Adrenal gland (tissue), 12 donors: Measurements from ENCODE around the gene TMEM167B. TPM values are rescaled to one million over a fixed set of nuclear protein-coding genes. Genes with fewer than 3 reads are reported as not detected.

Experiments
- DNase-seq, 7 donors: peaks; one replicate each; pipeline ENCODE4 v3.0.0-alpha.2; 2019 to 2020
- H3K27ac ChIP-seq, 5 donors: fragments of 200-600 bp; sonication (generic) in 4 of 5; 1 replicate in 3 of 5; 2 replicates in 2 of 5; pipeline versions ENCODE4 v1.5.1 to v1.8.0; 2016 to 2020; ENCODE audit warnings: mild to moderate bottlenecking in 1 of 5
- H3K27me3 ChIP-seq: fragments of 200-600 bp; 2 replicates; pipeline ENCODE4 v1.8.0; 2021
- H3K36me3 ChIP-seq, 2 donors: fragments of 200-600 bp; replicated peaks in 1 of 2; 1 replicate in 1 of 2; 2 replicates in 1 of 2; pipeline versions ENCODE4 v1.5.1 to v1.8.0; 2018 to 2022
- H3K4me1 ChIP-seq, 2 donors: fragments of 200-600 bp; replicated peaks in 1 of 2; 1 replicate in 1 of 2; 2 replicates in 1 of 2; pipeline versions ENCODE4 v1.5.1 to v1.8.0; 2018 to 2021
- H3K4me3 ChIP-seq, 4 donors: fragments of 200-600 bp; sonication (generic) in 3 of 4; one replicate each; pipeline ENCODE4 v1.5.1; 2016 to 2018
- H3K9me3 ChIP-seq, 3 donors: fragments of 200-600 bp; sonication (generic) in 1 of 3; replicated peaks in 1 of 3; 1 replicate in 2 of 3; 2 replicates in 1 of 3; pipeline versions ENCODE4 v1.5.1 to v1.8.0; 2016 to 2021
- POLR2A ChIP-seq, 2 donors: fragments of 450-650 bp; IDR thresholded peaks; one replicate each; pipeline ENCODE4 v1.6.1; 2017; ENCODE audit warnings: antibody characterized with exemption in 2 of 2, mild to moderate bottlenecking in 2 of 2, moderate library complexity in 1 of 2
- WGBS, 4 donors: extraction: QIAGEN DNeasy Blood & Tissue Kit in 2 of 4; methylation state at CpG; one replicate each; pipeline versions ENCODE4 v1.1.5 to v1.1.7; 2013 to 2017; 5-methylcytosine and 5-hydroxymethylcytosine counted together
- intact Hi-C, 2 donors: fragments of 100-400 bp; cut with DNase I; formaldehyde crosslinking; loops; one replicate each; pipeline versions ENCODE4 v1.14.1 to v1.15.0; 2022 to 2023
- polyA plus RNA-seq, 3 donors: library from polyadenylated mRNA; stranded (reverse); fragments of 200-250 nt in 2 of 3; fragments of 350-450 nt in 1 of 3; fragmentation: Illumina TruSeq in 1 of 3; extraction: RNeasy Lipid Tissue Mini Kit (QIAGEN cat#74804) in 1 of 3; gene quantifications; one replicate each; pipeline ENCODE4 v1.2.3, GENCODE V29; 2013 to 2014
- total RNA-seq, 9 donors: library from RNA; depleted of rRNA in 4 of 9; stranded (reverse); fragments of >200 nt in 4 of 9; fragments of 120-200 nt in 1 of 9; fragmentation: NEBNext Ultra II Directional in 1 of 9; extraction: Animal tissue kit (Norgen Biotek cat#: 25700) in 1 of 9; gene quantifications; one replicate each; pipeline versions ENCODE4 v1.1.0 to v1.2.4, GENCODE V29; 2013 to 2023
- TF ChIP-seq, protein P1 (sequence below), 6 experiments: fragments of 450-650 bp in 4 of 6; fragments of 200-600 bp in 2 of 6; sonication (generic) in 1 of 6; IDR thresholded peaks; 1 replicate in 5 of 6; 2 replicates in 1 of 6; pipeline versions ENCODE4 v1.5.1 to v1.8.0; 2016 to 2021; ENCODE audit warnings: antibody characterized with exemption in 6 of 6, mild to moderate bottlenecking in 2 of 6, moderate library complexity in 1 of 6
- donor health status: healthy with polysubstance abuse.
- donor health status: Bipolar disorder and iron deficiency.
- donor health status: DM: yes; HTN: yes; CAD: no.
- donor health status: DM: no; HTN: no; CAD: no.
- donor health status: DM: no; HTN: no; CAD: no.
- donor health status: DM: yes; HTN: yes; CAD: no.

The TMEM167B gene
- total and polyA plus RNA-seq, 12 donors = 14.2 to 106 (median 50.5) TPM

DNA sequence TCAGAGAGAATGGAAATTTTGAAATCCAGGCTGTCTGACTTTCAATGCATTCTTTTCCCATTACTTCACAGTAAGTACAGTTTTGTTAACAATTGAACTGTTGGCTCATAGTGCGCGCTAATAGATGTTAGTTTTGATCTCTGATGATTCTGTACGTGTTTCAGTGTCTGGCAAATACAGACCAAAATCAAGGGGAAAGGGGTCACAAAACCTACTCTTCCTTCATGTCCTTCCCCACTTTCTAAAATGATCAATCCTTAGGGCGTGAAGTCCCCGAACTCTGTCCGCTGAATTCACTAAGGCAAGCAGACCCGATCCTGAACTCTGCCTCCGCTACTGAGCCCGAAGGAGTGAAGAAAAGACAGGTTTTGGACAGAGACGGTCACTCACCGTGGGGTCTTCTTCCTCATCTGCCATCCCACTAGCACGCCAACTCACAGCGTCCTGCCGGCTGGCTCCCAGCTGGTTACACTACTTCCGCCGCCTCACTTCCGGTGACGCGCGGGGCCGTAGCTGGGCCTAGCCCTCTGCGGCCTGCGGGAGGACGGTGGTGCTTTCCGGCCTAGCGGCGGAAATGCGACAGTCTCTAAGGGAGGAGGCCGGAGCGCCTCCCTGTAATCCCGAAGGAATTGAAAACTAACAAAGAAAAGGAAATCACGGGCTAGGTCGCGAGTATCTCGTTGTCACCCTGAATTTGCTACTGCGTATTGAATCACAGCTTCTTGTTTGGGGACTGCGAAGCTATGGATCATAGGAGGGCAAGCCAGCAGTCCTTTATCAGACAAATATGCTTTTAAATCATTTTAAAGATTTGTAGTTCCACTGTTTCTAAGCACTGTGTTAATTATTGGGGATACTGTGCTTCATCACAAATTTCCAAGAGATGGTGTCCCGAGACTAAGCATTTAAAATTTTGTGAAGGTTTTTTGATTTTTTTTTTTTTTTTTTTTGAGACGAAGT lies 14.8 kb upstream of the TMEM167B start, which contains the start of gene TAF13:
TAF13 (minus strand) TSS at position 473 of the 960 bp plus-strand sequence; CDS start at position 417, 56 bp downstream.
- 4 to 5% (median 5%) methylated on average over 34 to 39 of the region's 39 CpGs for WGBS, 4 donors
- TF ChIP-seq, protein P1, sequence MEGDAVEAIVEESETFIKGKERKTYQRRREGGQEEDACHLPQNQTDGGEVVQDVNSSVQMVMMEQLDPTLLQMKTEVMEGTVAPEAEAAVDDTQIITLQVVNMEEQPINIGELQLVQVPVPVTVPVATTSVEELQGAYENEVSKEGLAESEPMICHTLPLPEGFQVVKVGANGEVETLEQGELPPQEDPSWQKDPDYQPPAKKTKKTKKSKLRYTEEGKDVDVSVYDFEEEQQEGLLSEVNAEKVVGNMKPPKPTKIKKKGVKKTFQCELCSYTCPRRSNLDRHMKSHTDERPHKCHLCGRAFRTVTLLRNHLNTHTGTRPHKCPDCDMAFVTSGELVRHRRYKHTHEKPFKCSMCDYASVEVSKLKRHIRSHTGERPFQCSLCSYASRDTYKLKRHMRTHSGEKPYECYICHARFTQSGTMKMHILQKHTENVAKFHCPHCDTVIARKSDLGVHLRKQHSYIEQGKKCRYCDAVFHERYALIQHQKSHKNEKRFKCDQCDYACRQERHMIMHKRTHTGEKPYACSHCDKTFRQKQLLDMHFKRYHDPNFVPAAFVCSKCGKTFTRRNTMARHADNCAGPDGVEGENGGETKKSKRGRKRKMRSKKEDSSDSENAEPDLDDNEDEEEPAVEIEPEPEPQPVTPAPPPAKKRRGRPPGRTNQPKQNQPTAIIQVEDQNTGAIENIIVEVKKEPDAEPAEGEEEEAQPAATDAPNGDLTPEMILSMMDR (IDR thresholded peaks at IDR 0.05) = peak in 5 of 6 experiments; percentile 27 to 68 (median 47)
- TF ChIP-seq POLR2A (IDR thresholded peaks at IDR 0.05) = peak; percentile 89 to 95
- Histone ChIP-seq H3K4me1 (peaks cover 10 to 11% of the 10 kb centered on the region in 2 donors), H3K36me3 (peaks cover 0 to 3% of the 10 kb centered on the region in 2 donors), H3K9me3 (no peaks in the 10 kb centered on the region), H3K27me3 (no peaks in the 10 kb centered on the region), H3K4me3 (peak within 1 kb of the TSS in 3 of 4 donors; percentile 30 to 64 (median 58)), H3K27ac (peak within 1 kb of the TSS; percentile 55 to 96 (median 87))
- DNase-seq = peak; percentile 94 to 97 (median 95)
- intact Hi-C loops = no loop called here

DNA sequence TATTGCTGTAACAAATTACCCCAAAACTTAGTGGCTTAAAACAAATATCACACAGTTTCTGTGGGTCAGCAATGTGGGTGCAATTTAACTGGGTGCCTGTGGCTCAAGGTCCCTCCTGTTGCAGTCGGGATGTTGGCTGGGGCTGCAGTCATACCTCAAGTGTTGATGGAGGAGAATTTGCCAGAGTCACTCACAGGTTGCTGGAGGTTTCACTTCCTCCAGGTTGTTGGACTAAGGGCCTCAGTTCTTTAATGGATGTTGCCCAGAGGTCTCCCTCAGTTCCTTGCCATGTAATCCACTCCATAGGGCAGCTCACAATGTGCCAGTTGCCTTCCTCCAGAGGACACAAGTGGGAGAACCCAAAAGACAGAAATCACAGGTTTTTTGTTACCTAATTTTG lies 12.2 kb upstream of the TMEM167B start:
- 61 to 81% (median 65%) methylated on average over 1 of the region's 1 CpG for WGBS, 4 donors

DNA sequence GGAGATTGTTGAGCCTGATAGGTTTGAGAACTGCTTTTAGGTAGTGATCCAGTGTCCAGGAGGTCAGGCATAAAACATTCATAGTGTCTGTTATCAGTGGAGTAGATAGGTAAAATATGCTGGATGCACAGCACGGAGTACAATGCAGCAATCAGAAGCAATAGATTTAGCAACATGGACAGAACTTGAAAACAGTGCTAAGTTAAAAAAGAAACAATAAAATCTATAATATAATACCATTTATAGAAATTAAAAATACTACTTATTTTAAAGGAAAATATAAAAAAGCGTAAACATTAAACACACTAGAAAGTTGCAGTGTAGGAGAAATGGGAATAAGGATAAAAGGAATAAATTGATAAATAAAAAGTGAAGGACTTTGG lies 11.3 kb upstream of the TMEM167B start:
- Histone ChIP-seq H3K9me3 (no peaks in the 10 kb centered on the region), H3K27me3 (no peaks in the 10 kb centered on the region), H3K4me3 (no peak overlapping the region), H3K36me3 (no peaks in the 10 kb centered on the region), H3K4me1 (peaks cover 10 to 11% of the 10 kb centered on the region in 2 donors), H3K27ac (no peak overlapping the region)
- 84 to 94% (median 93%) methylated on average over 2 of the region's 2 CpGs for whole genome bisulfite sequencing, 4 donors
- intact Hi-C loops = no loop called here
- no peak for DNase-seq
- TF ChIP-seq, protein P1 (IDR thresholded peaks at IDR 0.05) = no peak
- TF ChIP-seq POLR2A (IDR thresholded peaks at IDR 0.05) = no peak

More for the DNA sequence above, 12.2 kb upstream of the TMEM167B start:
- no peak for DNase-seq
- Histone ChIP-seq H3K9me3 (no peaks in the 10 kb centered on the region), H3K27me3 (no peaks in the 10 kb centered on the region), H3K27ac (no peak overlapping the region), H3K4me1 (peaks cover 10 to 11% of the 10 kb centered on the region in 2 donors), H3K4me3 (no peak overlapping the region), H3K36me3 (no peaks in the 10 kb centered on the region)
- intact Hi-C loops = no loop called here
- TF ChIP-seq, protein P1 (IDR thresholded peaks at IDR 0.05) = no peak
- TF ChIP-seq POLR2A (IDR thresholded peaks at IDR 0.05) = no peak

DNA sequence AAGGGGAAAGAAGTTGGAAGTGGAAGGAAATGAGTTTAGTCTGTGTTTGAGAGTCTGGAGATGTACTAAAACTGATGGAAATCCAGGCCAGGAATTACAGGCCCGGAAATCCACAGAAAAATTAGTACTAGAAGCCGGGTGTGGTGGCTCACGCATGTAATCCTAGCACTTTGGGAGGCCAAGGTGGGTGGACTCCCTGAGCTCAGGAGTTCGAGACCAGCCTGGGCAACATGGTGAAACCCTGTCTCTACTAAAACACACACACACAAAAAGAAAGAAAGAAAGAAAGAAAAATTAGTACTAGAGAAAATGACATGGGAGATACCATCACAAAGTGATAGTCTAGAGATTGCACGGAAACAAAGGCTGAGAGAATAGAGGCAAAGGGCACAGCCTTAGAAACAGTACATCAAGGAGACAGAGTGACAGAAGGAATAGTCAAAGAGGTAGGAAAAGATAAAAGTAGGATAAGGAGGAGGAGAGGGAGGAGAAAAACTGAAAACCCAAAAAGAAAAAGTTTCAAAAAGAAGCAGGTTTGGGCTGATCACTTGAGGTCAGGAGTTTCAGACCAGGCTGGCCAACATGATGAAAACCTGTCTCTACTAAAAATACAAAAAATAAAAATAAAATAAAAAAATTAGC lies 10.0 kb upstream of the TMEM167B start:
- Histone ChIP-seq H3K27ac (peak overlapping the region in 2 of 5 donors; percentile 55 to 56), H3K9me3 (no peaks in the 10 kb centered on the region), H3K4me3 (no peak overlapping the region), H3K36me3 (no peaks in the 10 kb centered on the region), H3K27me3 (no peaks in the 10 kb centered on the region), H3K4me1 (peaks cover 0 to 5% of the 10 kb centered on the region in 2 donors)
- intact Hi-C loops = no loop called here
- TF ChIP-seq, protein P1 (IDR thresholded peaks at IDR 0.05) = no peak
- no peak for TF ChIP-seq POLR2A (IDR thresholded peaks at IDR 0.05)
- WGBS, 4 donors = 75 to 79% (median 77%) methylated on average over 5 of the region's 5 CpGs
- no peak for DNase-seq
